Measurements from ENCODE around the gene KCTD5.
"Not testable (repeated sequence)": the region's sequence is repeated elsewhere in the genome, so short reads cannot be mapped to it uniquely, and the experiment has no call there.

DNA sequence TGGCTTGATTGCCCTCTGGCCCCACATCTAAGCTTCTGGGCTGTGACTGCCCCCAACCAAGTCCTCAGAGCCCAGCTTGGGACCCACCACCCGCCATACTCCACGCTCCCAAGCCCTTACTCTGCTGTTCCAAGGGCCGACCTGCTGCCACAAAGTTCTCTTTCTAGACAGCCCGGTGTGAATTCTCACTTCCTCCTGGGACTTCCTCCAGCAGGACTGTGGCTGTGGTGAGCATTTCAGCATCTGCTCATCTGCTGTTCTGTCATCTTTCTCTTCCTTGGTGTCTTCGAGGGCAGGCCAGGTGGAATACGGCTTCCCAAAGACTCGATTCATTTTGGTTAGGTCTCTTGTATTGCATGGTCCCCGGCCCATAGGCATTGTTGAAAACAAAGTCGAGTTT is 3.8 kb downstream of the KCTD5 start:
- TF ChIP-seq TCF12 (IDR thresholded peaks at IDR 0.05; ENCODE audit: low read depth, low read length); KDM5A (IDR thresholded peaks at IDR 0.05; ENCODE audit: low read length); POLR2AphosphoS5 (IDR thresholded peaks at IDR 0.05; ENCODE audit: low read depth, low read length); PHF8 (conservative IDR thresholded peaks at IDR 0.05; ENCODE audit: low read depth, low read length); EP300 (IDR thresholded peaks at IDR 0.05; ENCODE audit: borderline replicate concordance in 1 of 2, low read depth in 2 of 2, low read length in 2 of 2); POLR2A (IDR thresholded peaks at IDR 0.05; ENCODE audit: control extremely low read depth in 1 of 2, low read depth in 2 of 2, low read length in 2 of 2); EZH2 (IDR thresholded peaks at IDR 0.05; ENCODE audit: low read depth, low read length, severe bottlenecking); ZNF274 (IDR thresholded peaks at IDR 0.05; ENCODE audit: borderline replicate concordance, extremely low read depth, low read length); RBBP5 (IDR thresholded peaks at IDR 0.05; ENCODE audit: borderline replicate concordance, low read depth, low read length); TEAD4 (IDR thresholded peaks at IDR 0.05; ENCODE audit: low read depth, low read length); EGR1 (IDR thresholded peaks at IDR 0.05; ENCODE audit: borderline replicate concordance, low read depth, low read length): not testable (repeated sequence)
- TF ChIP-seq, protein P1, sequence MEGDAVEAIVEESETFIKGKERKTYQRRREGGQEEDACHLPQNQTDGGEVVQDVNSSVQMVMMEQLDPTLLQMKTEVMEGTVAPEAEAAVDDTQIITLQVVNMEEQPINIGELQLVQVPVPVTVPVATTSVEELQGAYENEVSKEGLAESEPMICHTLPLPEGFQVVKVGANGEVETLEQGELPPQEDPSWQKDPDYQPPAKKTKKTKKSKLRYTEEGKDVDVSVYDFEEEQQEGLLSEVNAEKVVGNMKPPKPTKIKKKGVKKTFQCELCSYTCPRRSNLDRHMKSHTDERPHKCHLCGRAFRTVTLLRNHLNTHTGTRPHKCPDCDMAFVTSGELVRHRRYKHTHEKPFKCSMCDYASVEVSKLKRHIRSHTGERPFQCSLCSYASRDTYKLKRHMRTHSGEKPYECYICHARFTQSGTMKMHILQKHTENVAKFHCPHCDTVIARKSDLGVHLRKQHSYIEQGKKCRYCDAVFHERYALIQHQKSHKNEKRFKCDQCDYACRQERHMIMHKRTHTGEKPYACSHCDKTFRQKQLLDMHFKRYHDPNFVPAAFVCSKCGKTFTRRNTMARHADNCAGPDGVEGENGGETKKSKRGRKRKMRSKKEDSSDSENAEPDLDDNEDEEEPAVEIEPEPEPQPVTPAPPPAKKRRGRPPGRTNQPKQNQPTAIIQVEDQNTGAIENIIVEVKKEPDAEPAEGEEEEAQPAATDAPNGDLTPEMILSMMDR (IDR thresholded peaks at IDR 0.05; ENCODE audit: control extremely low read depth in 1 of 3, insufficient read depth in 1 of 3, low read depth in 1 of 3, low read length in 3 of 3): not testable (repeated sequence)
- TF ChIP-seq, protein P2, sequence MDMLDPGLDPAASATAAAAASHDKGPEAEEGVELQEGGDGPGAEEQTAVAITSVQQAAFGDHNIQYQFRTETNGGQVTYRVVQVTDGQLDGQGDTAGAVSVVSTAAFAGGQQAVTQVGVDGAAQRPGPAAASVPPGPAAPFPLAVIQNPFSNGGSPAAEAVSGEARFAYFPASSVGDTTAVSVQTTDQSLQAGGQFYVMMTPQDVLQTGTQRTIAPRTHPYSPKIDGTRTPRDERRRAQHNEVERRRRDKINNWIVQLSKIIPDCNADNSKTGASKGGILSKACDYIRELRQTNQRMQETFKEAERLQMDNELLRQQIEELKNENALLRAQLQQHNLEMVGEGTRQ (IDR thresholded peaks at IDR 0.05; ENCODE audit: low read length): not testable (repeated sequence)
